GM20000 (cell line): Measurements from ENCODE around the gene COX6B2.

Experiments
- DNase-seq: peaks from one replicate; pipeline ENCODE4 v3.0.0; 2012; ENCODE audit warnings: low spot score
- CTCF ChIP-seq: IDR thresholded peaks from 2 replicates; pipeline ENCODE4 v1.5.1; 2012; ENCODE audit warnings: mild to moderate bottlenecking, control low read depth; ENCODE audit errors: extremely low read depth, missing control alignments

COX6B2 gene

GRCh38 chr19:55315956-55316525 lies 38.5 kb downstream of the COX6B2 start:
- no peak for TF ChIP-seq CTCF
- DNase-seq, result no peak

GRCh38 chr19:55314396-55314795 lies 40.1 kb downstream of the COX6B2 start:
- DNase-seq, result no peak
- no peak for TF ChIP-seq CTCF

- no peak for DNase-seq
- TF ChIP-seq CTCF, result no peak
These were observed 41.7 kb downstream of the COX6B2 start for GRCh38 chr19:55312621-55313512.

GRCh38 chr19:55311797-55312196 lies 42.7 kb downstream of the COX6B2 start:
- TF ChIP-seq CTCF, result no peak
- DNase-seq, result no peak

GRCh38 chr19:55311397-55311796 lies 43.1 kb downstream of the COX6B2 start:
- TF ChIP-seq CTCF, result no peak
- no peak for DNase-seq

GRCh38 chr19:55310498-55310897 lies 44.0 kb downstream of the COX6B2 start:
- DNase-seq, result no peak

More at GRCh38 chr19:55310498-55310897, 44.0 kb downstream of the COX6B2 start:
- TF ChIP-seq CTCF, result no peak
